Lower leg skin (tissue), 4 donors: Measurements from ENCODE around the gene KEAP1. TPM values are rescaled to one million over a fixed set of nuclear protein-coding genes. Genes with fewer than 3 reads are reported as not detected.
A peak's percentile ranks its signal among the peaks of the same experiment; 100 is the strongest.

Experiments
- DNase-seq, 2 donors: peaks; one replicate each; pipeline ENCODE4 v3.0.0-alpha.2; 2019; ENCODE audit warnings: low spot score in 2 of 2
- H3K4me3 ChIP-seq: fragments of 200-600 bp; sonication (generic); 2 replicates; pipeline ENCODE4 v1.5.1; 2017; ENCODE audit warnings: mild to moderate bottlenecking, low read depth; ENCODE audit not compliant: poor library complexity, severe bottlenecking
- POLR2A ChIP-seq, 2 donors: fragments of 450-650 bp; IDR thresholded peaks; one replicate each; pipeline ENCODE4 v1.6.1; 2016 to 2017; ENCODE audit warnings: antibody characterized with exemption in 2 of 2, mild to moderate bottlenecking in 1 of 2, moderate library complexity in 1 of 2
- WGBS, 2 donors: methylation state at CpG; one replicate each; pipeline ENCODE4 v1.1.5; 2018; 5-methylcytosine and 5-hydroxymethylcytosine counted together
- intact Hi-C: fragments of 100-400 bp; cut with DNase I; formaldehyde crosslinking; loops from one replicate; pipeline ENCODE4 v1.15.0; 2023; ENCODE audit warnings: low total_unique reads
- total RNA-seq, 4 donors: library from RNA; depleted of rRNA; stranded (reverse); fragments of >200 nt; gene quantifications; one replicate each; pipeline ENCODE4 v1.1.0, GENCODE V29; 2016
- TF ChIP-seq, protein P1 (sequence below), 3 donors: fragments of 450-650 bp; IDR thresholded peaks; one replicate each; pipeline ENCODE4 v1.5.1; 2016; ENCODE audit warnings: antibody characterized with exemption in 3 of 3, mild to moderate bottlenecking in 3 of 3, moderate library complexity in 2 of 3

KEAP1 gene
- total RNA-seq, 4 donors from 2014 or later, result 81.6 to 102 (median 89.0) TPM

DNA sequence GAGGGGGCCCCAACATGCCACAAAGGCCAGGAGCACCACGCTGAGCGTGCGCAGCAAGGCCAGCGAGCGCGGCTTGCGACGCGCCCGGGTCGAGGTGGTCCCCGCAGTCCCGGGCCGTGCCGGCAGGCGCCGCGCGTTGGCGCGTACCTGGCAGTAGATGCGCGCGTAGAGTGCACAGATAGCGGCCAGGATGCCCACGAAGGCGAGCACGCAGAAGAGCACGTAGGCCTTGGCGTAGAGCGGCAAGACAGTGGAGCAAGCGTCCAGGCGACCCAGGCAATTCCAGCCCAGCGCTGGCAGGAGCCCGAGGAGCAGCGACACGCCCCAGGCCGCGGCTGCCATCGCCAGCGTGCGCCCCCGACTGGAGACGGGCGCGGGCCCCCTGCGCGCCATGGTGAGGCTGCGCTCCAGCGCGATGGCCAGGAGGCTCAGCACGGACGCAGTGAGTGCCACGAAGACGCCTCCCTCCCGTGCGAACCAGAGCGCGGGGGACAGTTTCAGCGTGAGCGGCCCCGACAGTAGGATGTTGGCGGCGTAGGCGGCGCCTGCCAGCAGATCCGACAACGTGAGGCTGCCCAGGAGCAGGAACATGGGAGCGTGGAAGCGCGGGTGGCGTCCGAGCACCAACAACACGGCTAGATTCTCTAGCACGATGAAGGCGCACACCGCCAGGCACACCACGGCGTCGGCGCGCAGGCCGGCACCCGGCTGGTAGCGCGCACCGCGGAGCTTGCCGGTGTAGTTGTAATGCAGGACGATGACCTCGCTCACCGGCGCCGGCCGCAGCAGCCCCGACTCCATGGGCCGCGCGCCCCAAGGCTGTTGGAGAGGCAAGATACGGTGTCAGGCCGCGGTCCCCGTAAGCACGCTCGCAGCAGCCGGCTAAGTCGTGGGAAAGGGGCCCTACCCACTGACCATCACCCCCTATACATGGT, 11.3 kb upstream of the KEAP1 start:
- intact Hi-C loops, result no loop called here
- 64 to 65% methylated on average over 38 to 53 of the region's 107 CpGs for WGBS, 2 donors
- H3K4me3 ChIP-seq, result no peak overlapping the region
- DNase-seq, result no peak
- TF ChIP-seq POLR2A (IDR thresholded peaks at IDR 0.05), result no peak
- TF ChIP-seq, protein P1, sequence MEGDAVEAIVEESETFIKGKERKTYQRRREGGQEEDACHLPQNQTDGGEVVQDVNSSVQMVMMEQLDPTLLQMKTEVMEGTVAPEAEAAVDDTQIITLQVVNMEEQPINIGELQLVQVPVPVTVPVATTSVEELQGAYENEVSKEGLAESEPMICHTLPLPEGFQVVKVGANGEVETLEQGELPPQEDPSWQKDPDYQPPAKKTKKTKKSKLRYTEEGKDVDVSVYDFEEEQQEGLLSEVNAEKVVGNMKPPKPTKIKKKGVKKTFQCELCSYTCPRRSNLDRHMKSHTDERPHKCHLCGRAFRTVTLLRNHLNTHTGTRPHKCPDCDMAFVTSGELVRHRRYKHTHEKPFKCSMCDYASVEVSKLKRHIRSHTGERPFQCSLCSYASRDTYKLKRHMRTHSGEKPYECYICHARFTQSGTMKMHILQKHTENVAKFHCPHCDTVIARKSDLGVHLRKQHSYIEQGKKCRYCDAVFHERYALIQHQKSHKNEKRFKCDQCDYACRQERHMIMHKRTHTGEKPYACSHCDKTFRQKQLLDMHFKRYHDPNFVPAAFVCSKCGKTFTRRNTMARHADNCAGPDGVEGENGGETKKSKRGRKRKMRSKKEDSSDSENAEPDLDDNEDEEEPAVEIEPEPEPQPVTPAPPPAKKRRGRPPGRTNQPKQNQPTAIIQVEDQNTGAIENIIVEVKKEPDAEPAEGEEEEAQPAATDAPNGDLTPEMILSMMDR (IDR thresholded peaks at IDR 0.05), result no peak

DNA sequence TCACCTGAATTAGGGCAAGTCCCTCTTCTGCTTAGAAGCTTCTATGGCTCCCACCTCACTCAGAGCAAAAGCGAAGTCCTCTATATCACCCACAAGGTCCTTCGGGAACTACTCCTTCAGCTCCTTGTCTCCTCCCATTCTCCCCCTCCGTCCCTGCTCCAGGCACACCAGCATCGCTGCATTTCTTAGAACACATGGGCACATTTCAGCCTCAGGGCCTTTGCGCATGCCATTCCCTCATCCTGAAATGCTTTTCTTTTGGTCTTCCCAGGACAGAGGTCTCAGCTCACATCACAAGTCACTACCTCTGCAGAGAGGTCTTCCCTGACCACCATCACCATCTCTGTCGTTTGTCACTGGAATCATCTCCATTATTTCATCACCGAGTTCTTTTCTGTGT, 10.1 kb upstream of the KEAP1 start:
- intact Hi-C loops, result no loop called here
- DNase-seq, result no peak
- 79 to 86% methylated on average over 7 of the region's 7 CpGs for WGBS, 2 donors
- TF ChIP-seq, protein P1 (IDR thresholded peaks at IDR 0.05), result no peak
- TF ChIP-seq POLR2A (IDR thresholded peaks at IDR 0.05), result no peak
- H3K4me3 ChIP-seq, result no peak overlapping the region

DNA sequence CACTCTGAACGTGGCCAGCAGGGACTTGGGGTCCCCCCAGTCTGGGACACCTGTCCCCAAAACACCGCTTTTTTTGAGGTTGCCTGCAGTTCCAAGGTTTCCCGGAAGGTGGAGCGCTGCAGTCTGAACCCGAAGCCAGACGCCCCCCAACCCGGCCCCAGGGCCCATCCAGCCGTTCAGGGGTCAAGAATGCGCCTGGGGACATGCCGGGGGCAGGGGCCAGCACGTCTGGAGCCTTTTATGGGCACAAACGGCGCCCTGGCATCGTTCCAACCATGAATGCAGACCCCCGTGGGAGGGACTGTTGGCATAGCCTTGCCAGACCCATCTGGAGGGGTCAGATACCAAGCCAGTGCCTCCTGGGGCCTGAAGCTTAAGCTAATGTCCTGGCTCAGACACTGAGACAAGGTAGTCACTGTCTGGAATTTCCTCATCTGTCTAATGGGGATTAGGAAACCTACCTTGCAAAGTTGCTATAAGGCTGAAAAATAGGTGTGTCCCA, 7.2 kb upstream of the KEAP1 start:
- TF ChIP-seq, protein P1 (IDR thresholded peaks at IDR 0.05), result peak in 1 of 3 donors; percentile 36
- TF ChIP-seq POLR2A (IDR thresholded peaks at IDR 0.05), result no peak
- H3K4me3 ChIP-seq, result no peak overlapping the region
- WGBS, 2 donors, result 5 to 19% methylated on average over 10 to 14 of the region's 15 CpGs
- DNase-seq, result no peak
- intact Hi-C loops, result no loop called here

DNA sequence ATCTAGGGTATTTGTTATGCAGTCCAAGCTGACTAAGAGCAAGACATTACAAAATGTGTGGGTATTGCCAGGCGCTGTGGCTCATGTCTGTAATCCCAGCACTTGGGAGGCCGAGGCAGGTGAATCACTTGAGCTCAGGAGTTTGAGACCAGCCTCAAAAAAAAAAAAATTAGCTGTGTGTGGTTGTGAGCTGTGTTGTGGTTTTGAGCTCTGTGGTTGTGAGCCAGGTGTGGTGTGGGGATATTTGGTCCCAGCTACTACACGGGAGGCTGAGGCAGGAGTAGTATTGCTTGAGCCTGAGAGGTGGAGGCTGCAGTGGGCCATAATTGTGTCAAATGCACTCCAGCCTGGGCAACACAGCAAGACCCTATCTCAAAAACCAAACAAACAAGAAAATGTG, 5.6 kb upstream of the KEAP1 start:
- intact Hi-C loops, result loop anchor here (10.0 kb wide), 1 partner anchor 46 kb away; no protein-coding TSS in a partner anchor

DNA sequence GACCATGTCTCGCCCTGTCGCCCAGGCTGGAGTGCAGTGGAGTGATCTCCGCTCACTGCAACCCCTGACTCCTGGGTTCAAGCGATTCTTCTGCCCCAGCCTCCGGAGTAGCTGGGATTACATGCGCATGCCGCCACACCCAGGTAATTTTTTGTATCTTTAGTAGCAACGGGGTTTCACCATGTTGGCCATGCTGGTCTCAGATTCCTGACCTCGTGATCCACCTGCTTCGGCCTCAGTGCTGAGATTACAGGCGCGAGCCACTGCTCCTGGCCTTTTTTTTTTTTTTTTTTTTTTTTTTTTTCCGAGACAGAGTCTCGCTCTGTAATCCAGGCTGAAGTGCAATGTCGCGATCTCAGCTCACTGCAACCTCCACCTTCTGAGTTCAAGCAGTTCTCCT, 4.9 kb upstream of the KEAP1 start:
- no peak for DNase-seq
- no peak for TF ChIP-seq POLR2A (IDR thresholded peaks at IDR 0.05)
- TF ChIP-seq, protein P1 (IDR thresholded peaks at IDR 0.05), result no peak
- WGBS, 2 donors, result 88 to 90% methylated on average over 16 of the region's 16 CpGs
- H3K4me3 ChIP-seq, result no peak overlapping the region
- intact Hi-C loops, result loop anchor here (10.0 kb wide), 1 partner anchor 47 kb away; no protein-coding TSS in a partner anchor

More for the DNA sequence above, 5.6 kb upstream of the KEAP1 start:
- 62 to 77% methylated on average over 3 of the region's 3 CpGs for WGBS, 2 donors
- TF ChIP-seq POLR2A (IDR thresholded peaks at IDR 0.05), result no peak
- TF ChIP-seq, protein P1 (IDR thresholded peaks at IDR 0.05), result no peak
- no peak for DNase-seq
- H3K4me3 ChIP-seq, result no peak overlapping the region
